Measurements from ENCODE around the gene MLYCD.

MLYCD gene

GRCh38 chr16:83942815-83943515 lies 44.0 kb downstream of the MLYCD start:
- no peak overlapping the region for H3K4me3 ChIP-seq (ENCODE audit: low read depth, low read length)
- H3K4me1 ChIP-seq (ENCODE audit: control insufficient read depth, insufficient read depth, low read length) = no peaks in the 10 kb centered on the region; the same call in 1 of the 2 replicates
- ChIA-PET CTCF (interaction anchor here (0.6 to 0.7 kb wide), 2 partner anchors 119 to 229 kb away, joined by 3 read pairs; no protein-coding TSS in a partner anchor), POLR2A (no interaction called here)
- no peak overlapping the region for H3K27ac ChIP-seq (ENCODE audit: extremely low read depth, low read depth, low read length)
- no peaks in the 10 kb centered on the region for H3K36me3 ChIP-seq (ENCODE audit: control insufficient read depth in 2 of 2, insufficient read depth in 1 of 2, low read length in 2 of 2)
- no peaks in the 10 kb centered on the region for H3K9me3 ChIP-seq (ENCODE audit: control insufficient read depth, insufficient read depth, low read depth, low read length)
- TF ChIP-seq ELK4 (IDR thresholded peaks at IDR 0.05; ENCODE audit: borderline replicate concordance, low read depth, low read length) (no peak), ZNF776 (tag by site-specific recombination; IDR thresholded peaks at IDR 0.05; ENCODE audit: borderline replicate concordance) (no peak), MYNN (tag by site-specific recombination; IDR thresholded peaks at IDR 0.05; ENCODE audit: borderline replicate concordance) (no peak), ZNF18 (tag by site-specific recombination; IDR thresholded peaks at IDR 0.05) (no peak), ZNF24 (tag by site-specific recombination; IDR thresholded peaks at IDR 0.05) (no peak), ZNF140 (tag by site-specific recombination; IDR thresholded peaks at IDR 0.05) (no peak), ZNF433 (tag by site-specific recombination; IDR thresholded peaks at IDR 0.05; ENCODE audit: low read depth) (no peak), RBAK (tag by site-specific recombination; IDR thresholded peaks at IDR 0.05) (no peak), ZNF169 (tag by site-specific recombination; IDR thresholded peaks at IDR 0.05) (no peak), ZNF639 (tag by site-specific recombination; IDR thresholded peaks at IDR 0.05) (no peak), ZNF660 (tag by site-specific recombination; IDR thresholded peaks at IDR 0.05) (no peak), ZNF521 (tag by site-specific recombination; IDR thresholded peaks at IDR 0.05) (no peak), ZNF610 (tag by site-specific recombination; IDR thresholded peaks at IDR 0.05; ENCODE audit: borderline replicate concordance) (no peak), ZNF529 (tag by site-specific recombination; IDR thresholded peaks at IDR 0.05; ENCODE audit: insufficient replicate concordance) (no peak), ZNF423 (tag by site-specific recombination; IDR thresholded peaks at IDR 0.05) (no peak), ZNF513 (tag by site-specific recombination; IDR thresholded peaks at IDR 0.05) (no peak), ATF2 (tag by site-specific recombination; IDR thresholded peaks at IDR 0.05; ENCODE audit: low read depth) (no peak), ZBTB17 (tag by site-specific recombination; IDR thresholded peaks at IDR 0.05) (no peak), KLF17 (tag by site-specific recombination; IDR thresholded peaks at IDR 0.05) (no peak)

All from HEK293 (cell line).